ENCODE measurements around the gene HDAC11. TPM values are rescaled to one million over a fixed set of nuclear protein-coding genes. Genes with fewer than 3 reads are reported as not detected.

The HDAC11 gene
- total RNA-seq, 1 donor from 2014 or later = 19.7 TPM

DNA sequence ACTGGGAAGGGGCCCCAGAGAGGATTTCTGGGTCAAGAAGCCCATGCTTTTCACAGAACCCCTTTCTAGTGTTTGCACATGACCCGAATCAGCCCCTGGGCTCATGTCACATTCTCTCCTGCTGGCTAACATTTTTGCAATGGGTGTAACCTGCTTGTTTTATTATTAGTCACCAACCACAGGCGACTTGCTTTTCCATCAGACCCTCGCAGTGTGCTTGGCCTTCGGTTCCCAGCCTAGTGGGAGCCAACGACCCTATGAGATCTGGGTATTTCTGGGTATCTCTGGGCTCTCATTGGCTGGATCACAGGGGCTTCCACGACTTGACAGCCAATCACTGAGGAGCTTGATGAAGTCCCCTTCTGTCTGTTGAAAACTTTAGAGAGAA, 57.8 kb downstream of the HDAC11 start:
- peak; percentile 55 for FAIRE-seq

DNA sequence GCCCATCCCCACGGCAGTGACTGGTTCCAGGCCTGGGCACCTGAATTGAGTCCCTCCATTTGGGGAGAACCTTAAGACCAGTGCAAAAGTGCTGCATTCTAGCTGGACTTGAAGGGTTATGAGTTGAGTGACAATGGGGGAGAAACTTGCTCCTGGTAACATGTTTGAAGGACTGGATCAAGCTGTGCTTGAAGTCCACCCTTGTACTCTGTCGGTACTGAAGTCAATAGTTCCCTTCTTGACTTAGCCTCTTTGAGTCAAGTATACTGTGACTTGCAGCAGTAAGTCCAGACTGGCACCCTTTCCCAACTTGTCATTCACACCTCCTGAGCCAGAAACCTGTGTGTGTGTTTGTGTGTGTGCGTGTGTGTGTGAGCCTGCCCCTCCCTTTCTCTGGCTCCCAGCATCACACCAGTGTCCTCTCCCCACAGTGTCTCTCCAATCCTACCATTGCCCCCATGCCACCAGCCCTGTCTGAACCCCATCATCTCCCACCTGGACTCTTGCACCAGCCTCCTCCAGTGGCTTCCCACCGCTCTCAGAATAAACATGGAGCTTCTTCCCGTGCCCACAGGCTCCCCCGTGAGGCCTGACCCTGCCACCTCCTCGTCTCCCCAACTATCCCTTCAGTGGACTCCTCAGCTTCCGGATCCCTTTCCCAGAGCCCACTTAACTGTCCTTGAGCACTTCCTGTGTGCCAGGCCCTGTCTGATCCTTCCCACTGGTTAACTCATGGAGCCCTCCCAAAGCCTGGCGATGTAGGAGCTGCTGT, 58.6 kb downstream of the HDAC11 start:
- H3K27me3 ChIP-seq (ENCODE audit: control insufficient read depth, insufficient read depth, low read length) = peaks cover 3% of the 10 kb centered on the region
- TF ChIP-seq, protein P1, sequence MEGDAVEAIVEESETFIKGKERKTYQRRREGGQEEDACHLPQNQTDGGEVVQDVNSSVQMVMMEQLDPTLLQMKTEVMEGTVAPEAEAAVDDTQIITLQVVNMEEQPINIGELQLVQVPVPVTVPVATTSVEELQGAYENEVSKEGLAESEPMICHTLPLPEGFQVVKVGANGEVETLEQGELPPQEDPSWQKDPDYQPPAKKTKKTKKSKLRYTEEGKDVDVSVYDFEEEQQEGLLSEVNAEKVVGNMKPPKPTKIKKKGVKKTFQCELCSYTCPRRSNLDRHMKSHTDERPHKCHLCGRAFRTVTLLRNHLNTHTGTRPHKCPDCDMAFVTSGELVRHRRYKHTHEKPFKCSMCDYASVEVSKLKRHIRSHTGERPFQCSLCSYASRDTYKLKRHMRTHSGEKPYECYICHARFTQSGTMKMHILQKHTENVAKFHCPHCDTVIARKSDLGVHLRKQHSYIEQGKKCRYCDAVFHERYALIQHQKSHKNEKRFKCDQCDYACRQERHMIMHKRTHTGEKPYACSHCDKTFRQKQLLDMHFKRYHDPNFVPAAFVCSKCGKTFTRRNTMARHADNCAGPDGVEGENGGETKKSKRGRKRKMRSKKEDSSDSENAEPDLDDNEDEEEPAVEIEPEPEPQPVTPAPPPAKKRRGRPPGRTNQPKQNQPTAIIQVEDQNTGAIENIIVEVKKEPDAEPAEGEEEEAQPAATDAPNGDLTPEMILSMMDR (IDR thresholded peaks at IDR 0.05; ENCODE audit: insufficient read depth, low read length, severe bottlenecking) = no peak
- DNase-seq (ENCODE audit: low read depth) = no peak
- peak; percentile 93 for FAIRE-seq
- H3K4me3 ChIP-seq (ENCODE audit: low read depth, low read length) = no peak overlapping the region
- H3K36me3 ChIP-seq (ENCODE audit: control insufficient read depth, insufficient read depth, low read length) = no peaks in the 10 kb centered on the region

More for the DNA sequence above, 57.8 kb downstream of the HDAC11 start:
- no peaks in the 10 kb centered on the region for H3K36me3 ChIP-seq (ENCODE audit: control insufficient read depth, insufficient read depth, low read length)
- DNase-seq (ENCODE audit: low read depth) = peak; percentile 83
- peaks cover 3% of the 10 kb centered on the region for H3K27me3 ChIP-seq (ENCODE audit: control insufficient read depth, insufficient read depth, low read length)
- TF ChIP-seq, protein P1 (IDR thresholded peaks at IDR 0.05; ENCODE audit: insufficient read depth, low read length, severe bottlenecking) = no peak
- no peak overlapping the region for H3K4me3 ChIP-seq (ENCODE audit: low read depth, low read length)

DNA sequence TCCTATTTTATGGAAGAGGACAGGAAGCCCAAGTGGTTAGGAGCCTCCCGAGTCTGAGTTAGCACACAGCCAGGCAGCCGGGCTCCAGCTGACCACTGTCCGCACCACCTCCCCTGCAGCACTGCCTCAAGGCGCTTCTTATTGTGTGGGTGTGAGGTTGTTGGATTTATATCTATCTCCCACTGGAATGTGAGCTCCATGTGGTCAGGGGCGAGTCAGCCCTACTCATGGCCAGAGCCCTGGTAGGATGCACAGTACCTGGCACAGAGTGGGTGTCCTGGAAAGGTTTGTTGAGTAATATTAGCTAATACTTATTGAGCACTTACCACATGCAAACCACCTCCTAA, 59.2 kb downstream of the HDAC11 start:
- no peak for FAIRE-seq

DNA sequence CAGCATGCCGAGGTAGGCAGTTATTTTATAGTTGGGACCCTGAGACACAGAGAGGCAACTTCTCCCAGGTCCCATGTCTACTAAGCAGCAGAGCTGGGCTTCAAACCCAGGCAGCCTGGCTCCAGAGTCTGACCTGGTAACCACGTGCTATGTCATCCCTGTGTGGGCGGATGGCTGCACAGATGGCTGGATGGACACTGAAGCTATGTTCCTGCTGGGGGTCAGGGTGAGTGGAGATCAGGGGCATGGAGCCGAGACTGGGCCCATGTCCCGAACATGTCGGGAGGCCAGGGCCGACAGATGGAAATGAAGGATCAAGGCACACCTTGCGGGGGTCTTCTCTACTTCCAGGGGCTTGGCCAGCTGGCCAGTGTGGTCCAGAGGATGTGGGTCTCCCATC, 59.6 kb downstream of the HDAC11 start:
- TF ChIP-seq, protein P1 (IDR thresholded peaks at IDR 0.05; ENCODE audit: insufficient read depth, low read length, severe bottlenecking) = no peak
- DNase-seq (ENCODE audit: low read depth) (no peak), FAIRE-seq (peak; percentile 18)
- Histone ChIP-seq H3K4me3 (ENCODE audit: low read depth, low read length) (no peak overlapping the region), H3K36me3 (ENCODE audit: control insufficient read depth, insufficient read depth, low read length) (no peaks in the 10 kb centered on the region), H3K27me3 (ENCODE audit: control insufficient read depth, insufficient read depth, low read length) (peaks cover 3% of the 10 kb centered on the region)

More for the DNA sequence above, 59.2 kb downstream of the HDAC11 start:
- Histone ChIP-seq H3K36me3 (ENCODE audit: control insufficient read depth, insufficient read depth, low read length) (no peaks in the 10 kb centered on the region), H3K4me3 (ENCODE audit: low read depth, low read length) (no peak overlapping the region), H3K27me3 (ENCODE audit: control insufficient read depth, insufficient read depth, low read length) (peaks cover 3% of the 10 kb centered on the region)
- TF ChIP-seq, protein P1 (IDR thresholded peaks at IDR 0.05; ENCODE audit: insufficient read depth, low read length, severe bottlenecking) = no peak
- peak; percentile 60 for DNase-seq (ENCODE audit: low read depth)

DNA sequence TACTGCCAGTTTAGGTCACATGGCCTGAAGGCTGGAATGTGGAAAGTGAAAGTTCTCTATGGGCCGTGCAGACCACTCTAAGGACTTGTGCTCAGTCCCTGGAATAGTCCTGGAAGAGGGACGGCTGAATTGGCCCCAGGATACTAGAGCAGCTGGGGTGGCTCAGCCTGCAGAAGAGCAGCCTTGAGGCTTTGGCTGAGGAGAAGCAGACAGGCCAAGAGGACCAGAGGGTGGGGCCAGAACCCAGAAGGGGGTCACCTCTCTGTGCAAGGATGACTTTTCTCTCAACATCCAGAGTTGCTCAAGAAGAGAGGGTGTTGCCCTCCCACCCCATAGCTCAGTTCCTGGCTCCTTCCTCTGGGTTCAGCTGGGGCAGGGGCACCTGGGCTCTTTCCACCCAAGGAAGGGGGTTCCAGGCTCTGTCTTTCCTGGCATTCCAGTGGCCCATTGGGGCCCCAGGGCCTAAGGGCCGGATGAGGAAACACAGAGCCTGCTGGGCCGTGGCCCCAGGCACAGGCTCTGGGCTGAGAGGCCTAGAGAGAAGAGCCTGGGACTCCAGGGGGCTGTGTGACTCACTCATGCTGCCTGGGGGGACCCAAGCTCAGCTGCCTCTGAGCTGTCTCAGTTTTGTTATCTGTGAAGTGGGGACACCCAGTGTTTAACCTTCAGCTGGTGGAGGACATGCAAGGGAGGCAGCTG, 60.3 kb downstream of the HDAC11 start:
- no peaks in the 10 kb centered on the region for H3K27me3 ChIP-seq (ENCODE audit: control insufficient read depth, insufficient read depth, low read length)
- DNase-seq (ENCODE audit: low read depth) (no peak), FAIRE-seq (no peak)
- no peaks in the 10 kb centered on the region for H3K36me3 ChIP-seq (ENCODE audit: control insufficient read depth, insufficient read depth, low read length)
- TF ChIP-seq, protein P1 (IDR thresholded peaks at IDR 0.05; ENCODE audit: insufficient read depth, low read length, severe bottlenecking) = no peak
- H3K4me3 ChIP-seq (ENCODE audit: low read depth, low read length) = no peak overlapping the region
